SK-N-MC (cell line): ENCODE results near the gene PLAAT2.

ENCODE experiments used
- EZH2 ChIP-seq: fragments of 200-600 bp; sonication (generic); IDR thresholded peaks from one replicate; pipeline ENCODE4 v1.6.1; 2017; ENCODE audit warnings: antibody characterized with exemption
- FOXP2 ChIP-seq: optimal IDR thresholded peaks from 2 replicates; pipeline ENCODE3; 2011; ENCODE audit warnings: mild to moderate bottlenecking, moderate library complexity; ENCODE audit not compliant: insufficient read depth; ENCODE audit errors: extremely low read length, control extremely low read depth
- POLR2AphosphoS5 ChIP-seq: IDR thresholded peaks from 2 replicates; pipeline ENCODE4 v1.6.1; 2012; ENCODE audit warnings: mild to moderate bottlenecking, low read depth, low read length, borderline replicate concordance

- TF ChIP-seq POLR2AphosphoS5 = no peak
- TF ChIP-seq EZH2 = no peak
- TF ChIP-seq FOXP2 = no peak
These were observed 6.7 kb downstream of the PLAAT2 start for GRCh38 chr11:63556404-63557013.
